Bronchial epithelial cell (primary cell): ENCODE results near the gene KCNAB2. TPM values are rescaled to one million over a fixed set of nuclear protein-coding genes. Genes with fewer than 3 reads are reported as not detected.

Experiments used
- DNase-seq: peaks from one replicate; pipeline ENCODE4 v3.0.0-alpha.2; 2010; ENCODE audit warnings: low read depth
- FAIRE-seq: peaks from 2 replicates; lab custom pipeline; 2011; peaks lifted over from hg19 to GRCh38; lab: Jason Lieb, UNC
- H3K27me3 ChIP-seq: 2 replicates; pipeline ENCODE4 v1.5.1; 2011; ENCODE audit warnings: low read length; ENCODE audit not compliant: control insufficient read depth, insufficient read depth
- H3K36me3 ChIP-seq: 2 replicates; pipeline ENCODE4 v1.5.1; 2011; ENCODE audit warnings: low read length; ENCODE audit not compliant: control insufficient read depth, insufficient read depth
- H3K4me3 ChIP-seq: 2 replicates; pipeline ENCODE4 v1.5.1; 2011; ENCODE audit warnings: mild to moderate bottlenecking, low read depth, low read length, control low read depth
- CTCF ChIP-seq: IDR thresholded peaks from 2 replicates; pipeline ENCODE4 v1.5.1; 2011; ENCODE audit warnings: mild to moderate bottlenecking, moderate library complexity, low read length, control low read depth, inconsistent platforms; ENCODE audit not compliant: insufficient read depth, severe bottlenecking
- total RNA-seq: library from RNA; depleted of rRNA; stranded (reverse); fragments of >200 nt; gene quantifications from 2 replicates; pipeline ENCODE4 v1.2.1, GENCODE V29; 2014

Gene KCNAB2
- total RNA-seq, 1 donor from 2014 or later = 1.8 TPM

DNA sequence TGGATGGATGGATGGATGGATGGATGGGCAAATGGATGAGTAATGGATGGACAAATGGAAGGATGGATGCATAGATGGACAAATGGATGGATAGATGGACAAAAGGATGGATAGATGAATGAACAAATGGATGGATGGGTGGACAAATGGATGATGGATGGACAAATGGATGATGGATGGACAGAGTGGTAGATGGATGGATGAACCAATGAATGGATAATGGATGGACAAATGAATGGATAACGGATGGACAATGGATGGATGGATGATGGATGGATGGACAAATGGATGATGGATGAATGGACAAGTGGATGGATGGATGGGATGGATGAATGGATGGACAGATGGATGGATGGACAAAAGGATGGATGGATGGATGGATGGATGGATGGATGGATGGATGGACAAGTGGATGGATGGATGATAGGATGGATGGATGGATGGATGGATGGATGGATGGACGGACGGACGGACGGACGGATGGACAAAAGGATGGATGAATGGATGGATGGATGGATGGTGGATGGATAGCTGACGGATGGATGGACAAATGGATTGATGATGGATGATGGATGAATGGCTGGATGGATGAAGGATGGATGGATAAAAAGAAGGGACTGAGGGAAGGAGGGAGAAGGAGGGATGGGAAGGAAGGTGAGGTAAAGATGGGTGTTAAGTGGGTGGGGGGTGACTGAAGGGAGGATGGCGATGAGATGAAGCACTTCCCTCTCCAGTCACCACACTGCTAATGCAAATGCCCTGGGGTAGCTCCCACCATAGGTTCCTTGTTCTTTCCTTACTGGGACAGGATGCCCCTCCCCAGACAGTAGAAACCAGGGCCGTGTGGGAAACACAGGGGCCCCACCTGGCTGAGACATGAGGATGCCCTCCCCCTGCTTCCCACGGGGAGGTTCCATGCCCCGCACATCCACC is 104.6 kb downstream of the KCNAB2 start:
- H3K27me3 ChIP-seq = peaks cover 2% of the 10 kb centered on the region
- no peak for TF ChIP-seq CTCF
- no peak overlapping the region for H3K4me3 ChIP-seq
- FAIRE-seq (no peak), DNase-seq (no peak)
- no peaks in the 10 kb centered on the region for H3K36me3 ChIP-seq

Other genes starting within 250 kb of the KCNAB2 start
- gene NPHP4, start 53.5 kb upstream of the KCNAB2 start, total RNA-seq = 3.2 and 6.8 TPM in 2 replicates
- gene CHD5, start 134.4 kb downstream of the KCNAB2 start, total RNA-seq = 0.13 and 0.26 TPM in 2 replicates
- 153 and 194 TPM in 2 replicates for gene RPL22, start 153.7 kb downstream of the KCNAB2 start, total RNA-seq
- 6.4 and 6.6 TPM in 2 replicates for gene RNF207, start 160.2 kb downstream of the KCNAB2 start, total RNA-seq
- gene ICMT, start 190.1 kb downstream of the KCNAB2 start, total RNA-seq = 43.3 and 53.4 TPM in 2 replicates
- not detected in 2 replicates for gene HES3, start 198.3 kb downstream of the KCNAB2 start, total RNA-seq
- gene GPR153, start 215.2 kb downstream of the KCNAB2 start, total RNA-seq = 16.5 and 44.2 TPM in 2 replicates